HepG2 (cell line): Measurements from ENCODE around the gene NMRAL1. TPM values are rescaled to one million over a fixed set of nuclear protein-coding genes. Genes with fewer than 3 reads are reported as not detected.
A peak's percentile ranks its signal among the peaks of the same experiment; 100 is the strongest.

Source experiments
- DNMT3B ChIP-seq: conservative IDR thresholded peaks from 2 replicates; pipeline ENCODE4 v1.6.1; 2016; ENCODE audit warnings: missing biosample characterization, control low read depth
- EHMT2 ChIP-seq: fragments of 200-600 bp; sonication (generic); IDR thresholded peaks from 2 replicates; pipeline ENCODE4 v1.7.0; 2017; ENCODE audit warnings: antibody characterized with exemption, low read depth, low read length, borderline replicate concordance
- ELF4 ChIP-seq: sonication (generic); formaldehyde crosslinking; IDR thresholded peaks from 2 replicates; pipeline ENCODE4 v1.5.0; 2020; ENCODE audit warnings: missing genetic modification reagents, mild to moderate bottlenecking, moderate library complexity, borderline replicate concordance
- FOXJ3 ChIP-seq: sonication (generic); formaldehyde crosslinking; IDR thresholded peaks from 2 replicates; pipeline ENCODE4 v1.4.0; 2020; ENCODE audit warnings: missing genetic modification reagents, mild to moderate bottlenecking, borderline replicate concordance
- FOXP4 ChIP-seq: sonication (generic); formaldehyde crosslinking; IDR thresholded peaks from 2 replicates; pipeline ENCODE4 v1.4.0; 2020; ENCODE audit warnings: missing genetic modification reagents
- HNRNPLL ChIP-seq: fragments of 200-400 bp; formaldehyde crosslinking; IDR thresholded peaks from 2 replicates; pipeline ENCODE4 v1.6.1; 2017; ENCODE audit warnings: mild to moderate bottlenecking, low read depth, low read length; ENCODE audit not compliant: poor library complexity, severe bottlenecking
- KDM3A ChIP-seq: IDR thresholded peaks from 2 replicates; pipeline ENCODE4 v1.6.1; 2018; ENCODE audit warnings: low read depth, missing compliant biosample characterization
- MZF1 ChIP-seq: sonication (generic); formaldehyde crosslinking; IDR thresholded peaks from 2 replicates; pipeline ENCODE4 v1.8.1; 2023; ENCODE audit warnings: mild to moderate bottlenecking, missing genetic modification reagents, borderline replicate concordance
- NAIF1 ChIP-seq: sonication (generic); formaldehyde crosslinking; IDR thresholded peaks from 2 replicates; pipeline ENCODE4 v1.5.0; 2020; ENCODE audit warnings: mild to moderate bottlenecking, missing genetic modification reagents, borderline replicate concordance
- NCOA5 ChIP-seq: sonication (generic); formaldehyde crosslinking; IDR thresholded peaks from 2 replicates; pipeline ENCODE4 v1.4.0; 2020; ENCODE audit warnings: missing genetic modification reagents
- PLRG1 ChIP-seq: fragments of 450-650 bp; conservative IDR thresholded peaks from 2 replicates; pipeline ENCODE4 v1.6.1; 2016
- PRDM10 ChIP-seq: sonication (generic); formaldehyde crosslinking; IDR thresholded peaks from 2 replicates; pipeline ENCODE4 v1.4.0; 2020; ENCODE audit warnings: low read depth, missing genetic modification reagents
- RAD21 ChIP-seq: fragments of 450-650 bp; formaldehyde crosslinking; IDR thresholded peaks from 2 replicates; pipeline ENCODE4 v1.5.0; 2020; ENCODE audit warnings: mild to moderate bottlenecking
- RBM22 ChIP-seq: fragments of 200-400 bp; formaldehyde crosslinking; optimal IDR thresholded peaks from 2 replicates; pipeline ENCODE3; 2017; ENCODE audit warnings: mild to moderate bottlenecking, low read length, moderate library complexity
- RNF2 ChIP-seq: fragments of 450-650 bp; conservative IDR thresholded peaks from 2 replicates; pipeline ENCODE4 v1.6.1; 2016; ENCODE audit warnings: low read depth
- SALL2 ChIP-seq: sonication (generic); formaldehyde crosslinking; IDR thresholded peaks from 2 replicates; pipeline ENCODE4 v1.8.1; 2023; ENCODE audit warnings: mild to moderate bottlenecking, missing genetic modification reagents, inconsistent platforms
- SMYD3 ChIP-seq: sonication (generic); formaldehyde crosslinking; IDR thresholded peaks from 2 replicates; pipeline ENCODE4 v1.8.1; 2023; ENCODE audit warnings: mild to moderate bottlenecking, missing genetic modification reagents
- SNAI1 ChIP-seq: sonication (generic); formaldehyde crosslinking; IDR thresholded peaks from 2 replicates; pipeline ENCODE4 v1.5.0; 2020; ENCODE audit warnings: mild to moderate bottlenecking, missing genetic modification reagents, borderline replicate concordance
- SP2 ChIP-seq: sonication (generic); formaldehyde crosslinking; IDR thresholded peaks from 2 replicates; pipeline ENCODE4 v1.5.1; 2020; ENCODE audit warnings: mild to moderate bottlenecking, missing genetic modification reagents
- SP4 ChIP-seq: sonication (generic); formaldehyde crosslinking; IDR thresholded peaks from 2 replicates; pipeline ENCODE4 v1.8.1; 2023; ENCODE audit warnings: mild to moderate bottlenecking, missing genetic modification reagents
- SRSF4 ChIP-seq: fragments of 200-400 bp; formaldehyde crosslinking; IDR thresholded peaks from one replicate; pipeline ENCODE4 v1.6.1; 2018; ENCODE audit warnings: mild to moderate bottlenecking, low read depth, low read length, moderate library complexity; ENCODE audit not compliant: poor library complexity, severe bottlenecking
- SUZ12 ChIP-seq: fragments of 150-350 bp; IDR thresholded peaks from 2 replicates; pipeline ENCODE4 v1.6.1; 2014; ENCODE audit warnings: low read depth, low read length
- ZNF224 ChIP-seq: sonication (generic); formaldehyde crosslinking; IDR thresholded peaks from 2 replicates; pipeline ENCODE4 v1.5.0; 2020; ENCODE audit warnings: mild to moderate bottlenecking, missing genetic modification reagents
- ZNF264 ChIP-seq: sonication (generic); formaldehyde crosslinking; IDR thresholded peaks from 2 replicates; pipeline ENCODE4 v1.4.0; 2020; ENCODE audit warnings: missing genetic modification reagents
- ZNF570 ChIP-seq: sonication (generic); formaldehyde crosslinking; IDR thresholded peaks from 2 replicates; pipeline ENCODE4 v1.4.0; 2020; ENCODE audit warnings: mild to moderate bottlenecking, missing genetic modification reagents, borderline replicate concordance
- ZSCAN22 ChIP-seq: sonication (generic); formaldehyde crosslinking; IDR thresholded peaks from 2 replicates; pipeline ENCODE4 v1.4.0; 2020; ENCODE audit warnings: mild to moderate bottlenecking, missing genetic modification reagents
- polyA plus RNA-seq, 8 experiments: library from polyadenylated mRNA; depleted of rRNA in 3 of 8; stranded (reverse) in 7 of 8; unstranded in 1 of 8; fragments of >200 nt; fragmentation: Illumina TruSeq in 4 of 8; extraction: Trizol in 4 of 8; gene quantifications; 2 replicates each; pipeline versions ENCODE4 v1.2.1 to v1.2.3, GENCODE V29; 2011 to 2016; ENCODE audit warnings: low read depth in 4 of 8, missing spikeins in 1 of 8, mixed read lengths in 1 of 8; ENCODE audit not compliant: insufficient read depth in 1 of 8
- total RNA-seq, 5 experiments: library from RNA; depleted of rRNA; stranded (reverse); fragments of >200 nt; fragmentation: Illumina TruSeq; extraction: Trizol; gene quantifications; 2 replicates each; pipeline ENCODE4 v1.2.3, GENCODE V29; 2016; ENCODE audit warnings: low read depth in 1 of 5

Gene NMRAL1
- total and polyA plus RNA-seq, 2 of the 13 experiments (the other 11 are each of a cell fraction or from before 2014, with no cell fraction given), result 30.8 to 33.1 TPM

GRCh38 chr16:4426021-4426684, 48.3 kb downstream of the NMRAL1 start (continued):
- TF ChIP-seq PLRG1 (no peak), ZNF224 (CRISPR knock-in tag) (no peak), RNF2 (no peak), ZNF570 (CRISPR knock-in tag) (0 out of 2 replicates have a peak, but pooled peaks have one; percentile 74), SALL2 (CRISPR knock-in tag) (peak; percentile 79; the same call in 1 of the 2 replicates), SRSF4 (no peak), SNAI1 (CRISPR knock-in tag) (no peak; the same call in 1 of the 2 replicates), SMYD3 (CRISPR knock-in tag) (peak; percentile 84; the same call in 1 of the 2 replicates), FOXJ3 (0 out of 2 replicates have a peak, but pooled peaks have one; percentile 32), KDM3A (CRISPR knock-in tag) (no peak), FOXP4 (CRISPR knock-in tag) (peak; percentile 61; the same call in 1 of the 2 replicates), NAIF1 (CRISPR knock-in tag) (no peak), MZF1 (no peak), SUZ12 (no peak), EHMT2 (no peak), NCOA5 (CRISPR knock-in tag) (no peak), RBM22 (peak; percentile 37), SP2 (CRISPR knock-in tag) (peak; percentile 58), ZNF264 (CRISPR knock-in tag) (no peak; the same call in 1 of the 2 replicates), RAD21 (CRISPR knock-in tag) (no peak; the same call in 1 of the 2 replicates), DNMT3B (CRISPR knock-in tag) (no peak), ZSCAN22 (CRISPR knock-in tag) (peak; percentile 35; the same call in 1 of the 2 replicates), SP4 (CRISPR knock-in tag) (no peak), HNRNPLL (no peak), ELF4 (0 out of 2 replicates have a peak, but pooled peaks have one; percentile 85), PRDM10 (peak; percentile 61)
